Mucosa of descending colon (tissue), 3 donors: ENCODE data around the gene USP8. TPM values are rescaled to one million over a fixed set of nuclear protein-coding genes. Genes with fewer than 3 reads are reported as not detected.

Experiments used
- ATAC-seq: fragments of 200-7000 bp; cut with Tn5 transposase; one replicate; pipeline ENCODE4 v1.9.1; 2020; ENCODE audit warnings: mild to moderate bottlenecking, moderate library complexity
- DNase-seq, 3 donors: peaks; one replicate each; pipeline ENCODE4 v3.0.0-alpha.2; 2020
- H3K36me3 ChIP-seq: fragments of 200-600 bp; one replicate; pipeline ENCODE4 v1.8.0; 2021; ENCODE audit warnings: low read depth, mild to moderate bottlenecking
- H3K4me1 ChIP-seq: fragments of 200-600 bp; one replicate; pipeline ENCODE4 v1.8.0; 2021; ENCODE audit warnings: low read depth, mild to moderate bottlenecking
- H3K4me3 ChIP-seq: fragments of 200-600 bp; one replicate; pipeline ENCODE4 v1.8.0; 2021; ENCODE audit warnings: mild to moderate bottlenecking
- H3K9me3 ChIP-seq: fragments of 200-600 bp; one replicate; pipeline ENCODE4 v1.8.0; 2021; ENCODE audit warnings: mild to moderate bottlenecking
- intact Hi-C, 2 donors: fragments of 100-400 bp; cut with DNase I in 1 of 2; cut with micrococcal nuclease in 1 of 2; formaldehyde crosslinking; loops; one replicate each; pipeline versions ENCODE4 v1.11.0 to v1.11.1; 2022; cut with DNase I, micrococcal nuclease
- total RNA-seq, 3 donors: library from RNA; stranded (reverse); fragmentation: NEBNext Ultra II Directional in 2 of 3; extraction: Animal tissue kit (Norgen Biotek cat#: 25700) in 2 of 3; gene quantifications; one replicate each; pipeline versions ENCODE4 v1.2.1 to v1.2.4, GENCODE V29; 2021 to 2023
- TF ChIP-seq, protein P1 (sequence below): fragments of 200-600 bp; IDR thresholded peaks from one replicate; pipeline ENCODE4 v1.8.0; 2022; ENCODE audit warnings: antibody characterized with exemption, mild to moderate bottlenecking
- donor health status: DM: no; HTN: no; CAD: no; lungs with moderate emphysema.
- donor health status: DM: no; HTN: no; CAD: no.
- donor health status: DM: no; HTN: yes; CAD: no.

Gene USP8
- total RNA-seq, 3 donors from 2014 or later: 66.9 to 87.6 (median 84.4) TPM

DNA sequence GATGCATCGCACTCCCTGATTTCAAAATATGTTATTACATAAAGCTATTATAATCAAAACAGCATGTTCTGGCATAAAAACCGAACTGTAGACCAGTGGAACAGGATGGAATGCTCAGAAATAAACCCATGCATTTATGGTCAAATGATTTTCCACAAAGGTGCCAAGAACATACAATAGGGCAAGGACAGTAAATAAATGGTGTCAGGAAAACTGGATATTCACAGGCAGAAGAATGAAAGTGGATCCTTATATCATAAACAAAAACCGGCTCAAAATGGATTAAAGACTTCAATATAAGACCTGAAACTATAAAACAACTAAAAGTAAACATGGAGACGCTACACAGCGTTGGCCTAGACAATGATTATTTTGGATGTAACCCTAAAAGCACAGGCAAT lies 99.6 kb downstream of the USP8 start:
- no peak for DNase-seq

DNA sequence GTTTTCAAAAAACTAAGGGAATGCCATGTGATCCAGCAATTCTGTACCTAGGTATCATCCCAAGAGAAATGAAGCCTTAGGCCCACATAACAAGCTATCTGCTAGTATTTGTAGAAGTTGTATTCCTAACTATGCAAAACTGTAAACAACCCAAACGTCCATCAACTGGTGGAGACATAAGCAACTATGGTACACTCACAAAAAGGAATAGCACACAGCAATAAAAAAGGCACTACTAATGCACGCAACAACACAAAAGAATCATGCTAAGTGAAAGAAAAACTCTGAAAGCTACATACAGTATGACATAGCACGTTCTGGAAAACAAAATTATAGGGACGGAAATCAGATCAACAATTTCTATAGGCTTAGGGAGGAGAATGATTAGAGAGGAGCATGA lies 107.0 kb downstream of the USP8 start:
- DNase-seq (no peak), ATAC-seq (no peak)
- H3K4me3 ChIP-seq: no peak overlapping the region
- intact Hi-C loops: no loop called here
- no peaks in the 10 kb centered on the region for H3K4me1 ChIP-seq
- no peaks in the 10 kb centered on the region for H3K9me3 ChIP-seq
- TF ChIP-seq, protein P1, sequence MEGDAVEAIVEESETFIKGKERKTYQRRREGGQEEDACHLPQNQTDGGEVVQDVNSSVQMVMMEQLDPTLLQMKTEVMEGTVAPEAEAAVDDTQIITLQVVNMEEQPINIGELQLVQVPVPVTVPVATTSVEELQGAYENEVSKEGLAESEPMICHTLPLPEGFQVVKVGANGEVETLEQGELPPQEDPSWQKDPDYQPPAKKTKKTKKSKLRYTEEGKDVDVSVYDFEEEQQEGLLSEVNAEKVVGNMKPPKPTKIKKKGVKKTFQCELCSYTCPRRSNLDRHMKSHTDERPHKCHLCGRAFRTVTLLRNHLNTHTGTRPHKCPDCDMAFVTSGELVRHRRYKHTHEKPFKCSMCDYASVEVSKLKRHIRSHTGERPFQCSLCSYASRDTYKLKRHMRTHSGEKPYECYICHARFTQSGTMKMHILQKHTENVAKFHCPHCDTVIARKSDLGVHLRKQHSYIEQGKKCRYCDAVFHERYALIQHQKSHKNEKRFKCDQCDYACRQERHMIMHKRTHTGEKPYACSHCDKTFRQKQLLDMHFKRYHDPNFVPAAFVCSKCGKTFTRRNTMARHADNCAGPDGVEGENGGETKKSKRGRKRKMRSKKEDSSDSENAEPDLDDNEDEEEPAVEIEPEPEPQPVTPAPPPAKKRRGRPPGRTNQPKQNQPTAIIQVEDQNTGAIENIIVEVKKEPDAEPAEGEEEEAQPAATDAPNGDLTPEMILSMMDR: no peak
- no peaks in the 10 kb centered on the region for H3K36me3 ChIP-seq

More for the DNA sequence above, 99.6 kb downstream of the USP8 start:
- Histone ChIP-seq H3K36me3 (no peaks in the 10 kb centered on the region), H3K9me3 (no peaks in the 10 kb centered on the region), H3K4me1 (no peaks in the 10 kb centered on the region), H3K4me3 (no peak overlapping the region)
- intact Hi-C loops: no loop called here
- TF ChIP-seq, protein P1: no peak
- ATAC-seq: no peak

DNA sequence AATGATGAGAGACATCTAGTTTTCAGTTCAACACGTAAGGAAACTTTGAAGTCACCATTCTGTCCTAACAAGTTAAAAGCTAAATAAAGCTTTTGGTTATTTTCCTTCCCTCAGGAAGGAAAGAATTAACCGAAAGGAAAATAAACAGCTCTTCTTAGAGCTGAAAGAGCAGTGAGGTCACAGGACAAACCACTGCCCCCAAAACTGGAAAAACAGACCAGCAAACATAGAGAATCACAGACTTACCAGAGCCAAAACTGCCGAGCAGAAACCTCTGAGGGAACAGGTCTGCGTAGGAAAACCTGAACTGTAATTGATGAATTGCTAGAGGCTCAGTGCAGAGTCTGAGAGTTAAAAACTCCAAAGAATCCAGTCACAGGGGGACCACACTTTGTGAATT lies 107.6 kb downstream of the USP8 start:
- Histone ChIP-seq H3K36me3 (no peaks in the 10 kb centered on the region), H3K4me3 (no peak overlapping the region), H3K9me3 (no peaks in the 10 kb centered on the region), H3K4me1 (no peaks in the 10 kb centered on the region)
- TF ChIP-seq, protein P1: no peak
- no peak for ATAC-seq
- intact Hi-C loops: no loop called here
- DNase-seq: no peak

DNA sequence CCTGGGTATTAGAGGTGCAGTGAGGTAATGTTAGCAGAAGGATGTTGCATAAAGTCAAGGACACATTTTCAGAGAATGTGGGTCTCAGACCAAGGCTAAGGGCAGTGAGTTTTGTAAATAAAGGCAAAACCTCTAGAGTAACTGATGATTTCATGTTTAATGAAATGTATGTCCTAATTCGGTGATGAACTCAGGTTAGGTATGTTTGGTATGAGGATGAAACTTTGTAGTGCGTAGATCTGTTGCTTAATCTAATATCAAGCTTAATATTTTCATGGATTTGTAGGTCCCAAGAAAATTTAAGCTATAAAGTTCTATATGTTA lies 118.6 kb downstream of the USP8 start:
- H3K4me1 ChIP-seq: no peaks in the 10 kb centered on the region
- intact Hi-C loops: no loop called here

DNA sequence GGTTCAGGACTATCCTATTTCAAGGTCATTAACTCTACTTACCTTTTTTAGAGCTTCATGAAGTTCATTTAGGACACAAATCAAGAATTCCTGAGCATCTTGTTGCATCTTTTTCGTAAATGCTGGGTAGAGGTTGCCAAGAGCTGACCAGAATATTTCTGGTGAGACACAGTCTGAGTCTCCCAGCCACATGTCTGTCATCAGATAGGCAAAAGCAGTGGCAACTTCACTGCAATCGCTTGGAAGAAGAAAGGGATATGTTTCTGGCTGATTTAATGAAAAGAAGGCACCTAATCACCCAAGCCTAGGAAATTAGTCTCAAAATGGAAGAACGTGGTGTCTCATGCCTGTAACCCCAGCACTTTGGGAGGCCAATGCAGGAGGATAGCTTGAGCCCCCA lies 119.4 kb downstream of the USP8 start:
- Histone ChIP-seq H3K9me3 (no peaks in the 10 kb centered on the region), H3K4me1 (no peaks in the 10 kb centered on the region), H3K4me3 (no peak overlapping the region), H3K36me3 (no peaks in the 10 kb centered on the region)
- TF ChIP-seq, protein P1: no peak
- DNase-seq (no peak), ATAC-seq (no peak)
- intact Hi-C loops: no loop called here

More for the DNA sequence above, 118.6 kb downstream of the USP8 start:
- DNase-seq (no peak), ATAC-seq (no peak)
- TF ChIP-seq, protein P1: no peak
- no peaks in the 10 kb centered on the region for H3K36me3 ChIP-seq
- H3K9me3 ChIP-seq: no peaks in the 10 kb centered on the region
- no peak overlapping the region for H3K4me3 ChIP-seq

DNA sequence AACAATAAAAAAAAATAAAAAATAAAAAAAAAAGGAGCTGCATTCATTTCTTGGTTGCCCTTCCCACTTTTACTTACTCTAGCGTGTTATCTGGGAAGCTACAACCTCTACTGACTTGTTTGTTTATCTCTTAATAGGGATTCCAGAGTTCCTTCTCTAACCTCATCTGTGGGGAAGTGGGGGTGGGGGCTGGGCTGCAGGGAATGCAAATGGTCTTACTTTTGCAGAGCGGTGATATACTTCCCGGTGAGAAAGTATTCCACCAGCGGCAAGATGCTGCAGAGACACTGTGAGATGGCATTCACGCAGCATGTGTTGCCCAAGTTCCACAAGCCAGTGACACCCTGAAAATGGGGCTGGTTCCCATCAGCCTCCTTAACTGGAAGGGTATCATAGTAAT lies 120.2 kb downstream of the USP8 start:
- intact Hi-C loops: no loop called here
- no peaks in the 10 kb centered on the region for H3K4me1 ChIP-seq
- TF ChIP-seq, protein P1: no peak
- no peak overlapping the region for H3K4me3 ChIP-seq
- ATAC-seq (no peak), DNase-seq (no peak)
- H3K36me3 ChIP-seq: no peaks in the 10 kb centered on the region
- H3K9me3 ChIP-seq: no peaks in the 10 kb centered on the region
